Hematopoietic multipotent progenitor cell treated with erythropoietin and hydrocortisone succinate and interleukin-3 and kit ligand, for 17 days (in vitro differentiated cells): ENCODE measurements around the gene XPA.
A peak's percentile ranks its signal among the peaks of the same experiment; 100 is the strongest.
"Not testable (repeated sequence)": the region's sequence is repeated elsewhere in the genome, so short reads cannot be mapped to it uniquely, and the experiment has no call there.

Experiments
- DNase-seq: peaks from one replicate; pipeline ENCODE4 v3.0.0-alpha.2; 2015; ENCODE audit warnings: low spot score

The XPA gene

DNA sequence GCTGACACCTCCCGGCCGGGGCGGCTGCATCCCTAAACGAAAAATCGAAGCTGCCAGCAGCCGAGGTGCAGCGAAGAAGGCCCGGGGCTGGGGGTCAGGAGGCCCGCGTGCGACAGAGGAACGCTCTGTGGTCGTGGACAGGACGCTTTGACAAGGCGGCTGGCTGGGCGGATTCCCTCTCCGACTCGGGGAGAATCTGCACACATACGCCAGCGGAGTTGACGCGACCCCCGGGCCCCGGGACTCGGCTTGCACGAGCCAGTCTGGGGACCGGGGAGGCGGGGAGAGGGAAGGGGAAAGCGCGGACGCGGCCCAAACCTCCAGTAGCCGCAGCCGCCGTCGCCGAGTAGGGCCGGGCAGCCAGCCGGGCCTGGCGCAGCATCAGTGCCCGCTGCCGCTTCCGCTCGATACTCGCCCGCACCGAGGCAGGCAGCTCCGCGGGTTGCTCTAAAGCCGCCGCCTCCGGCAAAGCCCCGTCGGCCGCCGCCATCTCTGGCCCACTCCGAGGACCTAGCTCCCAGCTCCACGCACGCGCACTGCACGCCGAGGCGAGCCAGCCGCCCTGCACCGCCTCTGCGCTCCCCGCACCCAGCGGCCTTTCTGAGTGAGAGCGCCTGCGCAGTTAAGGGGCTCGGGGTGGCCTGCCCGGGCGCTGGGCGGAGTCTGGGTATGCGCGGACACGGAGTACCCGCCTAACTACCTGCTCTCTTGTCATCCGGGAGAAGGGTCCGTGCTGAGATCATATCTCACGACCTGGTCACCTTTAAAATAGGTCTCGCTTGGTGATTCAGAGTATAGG lies at the start of gene XPA:
Gene XPA (minus strand): TSS at position 538 of the 799 bp plus-strand sequence. CDS start 48 bp downstream, at position 490.
- DNase-seq = peak; percentile 83

DNA sequence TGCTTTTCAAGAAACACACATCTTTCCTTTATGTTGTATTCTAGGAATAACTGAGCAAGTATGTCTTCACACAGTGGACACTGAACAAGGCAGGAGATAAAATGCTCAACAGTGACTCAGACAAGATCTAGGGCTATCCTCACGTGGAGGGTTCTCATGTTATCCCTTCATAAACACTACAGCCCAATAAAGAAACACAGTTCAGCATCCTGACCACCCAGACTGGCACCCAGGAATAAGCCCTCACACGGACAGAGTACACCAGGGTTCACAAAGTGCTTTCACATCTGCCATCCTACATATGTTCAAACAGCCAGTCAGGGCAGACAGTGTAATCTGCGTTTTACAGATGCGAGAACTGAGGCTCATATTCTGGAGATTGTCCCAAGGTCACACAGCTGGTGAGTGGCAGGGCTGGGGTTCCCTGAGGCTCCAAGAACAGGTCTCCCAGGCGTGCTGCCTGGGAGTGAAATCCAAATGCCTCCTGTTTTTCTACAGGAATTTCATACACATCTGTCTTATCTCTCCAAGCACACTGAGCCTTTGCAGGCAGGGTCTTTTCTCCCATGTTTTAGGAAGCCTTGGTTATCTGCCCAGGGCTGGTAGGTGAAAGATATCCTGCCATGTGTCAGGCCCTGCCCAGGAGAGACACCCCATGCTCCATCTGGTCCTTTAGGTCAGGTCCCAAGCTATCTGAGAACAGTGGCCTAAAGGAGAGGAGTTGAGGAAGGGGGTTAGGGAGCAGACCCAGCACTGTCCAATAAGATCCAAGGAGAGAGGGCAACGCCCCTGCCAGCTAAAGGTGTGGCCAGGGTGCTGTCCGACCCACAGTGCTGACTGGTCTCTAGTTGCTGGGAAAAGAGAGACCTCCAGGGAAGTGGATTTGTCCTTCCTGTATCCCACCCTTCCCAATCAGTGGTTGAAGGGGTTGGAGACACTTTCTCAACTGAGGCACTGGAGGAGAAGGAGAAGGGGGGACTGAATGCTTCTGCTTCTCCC lies 47.9 kb upstream of the XPA start:
- DNase-seq = no peak

DNA sequence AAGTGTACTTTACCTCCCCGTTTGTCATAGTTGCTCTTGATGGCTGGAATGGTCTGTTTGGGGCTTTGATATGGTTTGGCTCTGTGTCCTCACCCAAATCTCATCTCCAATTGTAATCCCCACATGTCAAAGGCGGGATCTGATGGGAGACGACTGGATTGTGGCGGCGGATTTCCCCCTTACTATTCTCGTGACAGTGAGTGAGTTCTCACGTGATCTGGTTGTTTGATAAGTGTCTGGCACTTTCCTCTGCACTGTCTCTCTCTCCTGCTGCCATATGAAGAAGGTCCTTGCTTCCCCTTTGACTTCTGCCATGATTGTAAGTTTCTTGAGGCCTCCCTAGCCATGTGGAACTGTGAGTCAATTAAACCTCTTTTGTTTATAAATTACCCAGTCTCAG lies 46.9 kb upstream of the XPA start:
- not testable (repeated sequence) for DNase-seq

DNA sequence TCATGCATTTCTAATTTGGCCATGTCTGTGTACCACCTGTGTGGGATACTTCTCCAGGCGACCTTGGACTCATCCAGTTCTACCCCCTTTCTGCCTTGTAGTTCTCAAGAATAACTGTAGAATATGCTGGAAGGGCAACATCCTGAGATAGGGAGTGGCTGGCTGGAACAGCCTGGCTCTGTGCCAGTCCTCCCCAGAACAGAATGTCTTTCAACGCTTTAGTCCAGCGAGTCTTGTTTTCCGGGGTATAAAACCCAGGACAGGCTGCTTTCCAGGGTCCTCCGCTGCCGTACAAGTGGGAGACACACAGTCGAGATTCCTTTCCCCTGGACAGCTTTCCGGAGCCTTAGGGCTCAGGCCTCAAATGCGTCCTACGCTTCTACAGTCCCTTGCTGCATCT lies 45.4 kb upstream of the XPA start:
- DNase-seq = no peak

DNA sequence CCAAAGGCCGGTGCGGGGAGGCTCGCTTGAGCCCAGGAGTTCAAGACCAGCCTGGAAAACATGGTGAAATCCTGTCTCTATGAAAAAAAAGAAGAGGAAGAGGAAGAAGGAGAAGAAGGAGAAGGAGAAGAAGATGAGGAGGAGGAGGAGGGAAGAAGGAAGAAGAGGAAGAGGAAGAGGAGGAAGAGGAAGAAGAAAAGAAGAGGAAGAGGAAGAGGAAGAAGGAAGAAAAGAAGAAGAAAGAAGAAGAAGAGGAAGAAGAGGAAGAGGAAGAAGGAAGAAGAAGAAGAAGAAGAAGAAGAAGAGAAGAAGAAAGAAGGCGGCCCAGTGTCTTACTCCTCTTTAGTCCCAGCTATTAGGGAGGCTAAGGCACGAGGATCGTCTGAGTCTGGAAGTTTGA lies 44.8 kb upstream of the XPA start:
- no peak for DNase-seq

DNA sequence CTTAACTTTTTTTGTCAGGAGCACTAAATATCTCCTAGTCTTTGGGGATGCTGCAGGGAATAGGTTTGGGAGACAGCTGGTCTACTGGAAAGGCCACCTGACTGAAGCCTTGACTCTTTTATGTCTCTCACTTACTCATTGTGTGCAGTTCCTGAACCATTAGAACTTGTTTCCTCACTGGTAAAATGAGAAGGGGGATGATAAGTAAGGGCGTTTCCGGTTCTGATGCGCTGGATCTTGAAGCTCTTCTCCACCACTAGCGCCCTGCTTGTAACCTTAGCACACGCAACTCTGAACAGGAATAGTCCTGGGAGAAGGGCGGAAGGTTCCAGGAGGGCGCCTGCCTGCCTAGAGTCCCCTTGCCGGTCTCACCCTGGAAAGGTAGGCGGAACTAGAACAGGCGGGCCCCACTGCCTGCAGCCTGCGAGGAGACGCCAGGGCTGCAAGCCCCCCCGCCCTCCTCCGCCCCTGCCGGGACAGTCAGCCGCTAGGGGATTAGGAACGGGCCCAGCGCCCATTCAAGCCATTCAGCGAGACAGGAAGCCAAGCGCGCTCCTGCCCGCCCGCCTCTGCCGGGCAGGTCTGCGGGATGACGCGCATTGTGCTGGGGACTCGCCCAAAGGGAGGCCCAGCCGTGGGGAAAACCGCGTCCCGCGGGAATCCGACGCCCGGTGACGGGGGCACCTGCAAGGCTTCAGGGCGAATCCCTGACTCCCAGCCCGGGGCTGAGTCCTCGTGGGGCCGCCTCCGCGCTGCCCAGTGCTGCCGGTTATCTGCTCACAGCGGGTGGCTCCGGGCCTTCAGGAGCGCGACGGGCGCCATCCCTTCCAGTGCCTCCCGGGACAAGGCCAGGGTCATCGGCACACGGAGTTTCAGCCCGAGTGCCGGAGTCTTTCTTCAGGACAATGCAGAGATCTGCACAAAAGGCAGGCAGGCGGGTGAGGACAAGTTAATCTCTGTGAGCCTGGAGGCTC lies 44.0 kb upstream of the XPA start:
- no peak for DNase-seq

DNA sequence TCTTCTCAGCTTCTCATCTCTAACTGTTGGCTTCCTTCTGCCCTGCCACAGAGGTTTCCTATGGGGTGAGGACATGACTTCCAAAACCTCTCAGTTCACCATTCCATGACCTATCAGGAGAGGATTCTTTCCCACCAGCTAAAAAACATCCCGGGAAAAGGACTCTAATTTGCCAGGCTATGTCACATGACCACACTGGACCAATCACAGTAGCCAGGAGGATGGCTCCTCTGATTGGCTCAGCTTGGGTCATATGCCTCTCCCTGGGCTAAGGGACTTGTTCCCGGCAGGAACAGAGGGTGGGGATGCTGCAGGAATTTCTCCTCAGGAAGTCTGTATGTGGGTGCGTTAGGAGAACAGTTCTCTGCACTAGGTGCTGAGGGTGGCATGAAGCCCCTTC lies 40.3 kb upstream of the XPA start:
- no peak for DNase-seq

DNA sequence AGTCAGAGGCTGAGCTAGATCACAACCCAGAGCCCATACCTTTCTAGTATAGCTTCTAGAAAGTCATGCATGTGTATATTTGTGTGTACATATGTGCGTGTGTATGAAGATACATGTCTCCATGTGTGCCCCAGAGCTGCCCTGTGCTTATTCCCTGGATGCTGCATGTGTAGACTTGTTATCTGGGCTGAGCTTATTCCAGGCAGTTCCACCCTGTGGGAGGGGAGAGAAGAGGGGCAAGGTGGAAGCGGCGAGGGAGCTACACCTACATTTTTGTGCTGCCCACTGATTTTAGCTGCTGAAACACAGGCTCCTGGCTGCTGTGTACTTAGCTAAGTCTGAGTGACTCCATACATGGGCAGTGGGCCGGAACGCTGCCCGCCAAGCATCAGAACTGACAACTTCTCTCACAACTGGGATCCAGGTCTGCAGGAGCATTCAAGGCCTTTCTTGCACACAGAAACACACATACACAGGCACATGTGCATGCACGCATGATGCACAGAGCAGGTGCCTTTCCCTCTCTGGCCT lies 38.0 kb upstream of the XPA start:
- no peak for DNase-seq

DNA sequence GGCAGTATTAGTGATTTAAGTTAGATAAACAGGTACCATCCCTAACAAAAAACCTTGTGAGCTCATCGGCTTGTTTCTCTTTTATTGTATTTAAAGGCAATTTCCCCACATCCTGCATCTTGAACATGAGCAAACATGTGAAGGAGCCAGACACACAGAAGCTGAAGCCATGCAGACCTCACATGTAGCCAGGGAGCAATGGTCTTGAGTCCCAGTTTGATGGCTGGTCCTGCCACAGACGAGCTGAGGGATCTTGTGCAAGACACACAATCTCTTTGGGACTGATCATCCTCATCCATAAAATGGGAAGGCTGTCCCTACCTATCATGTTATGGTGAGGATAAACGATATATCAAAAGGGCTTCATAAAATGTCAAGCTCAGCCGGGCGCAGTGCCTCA lies 29.6 kb upstream of the XPA start:
- DNase-seq = no peak

DNA sequence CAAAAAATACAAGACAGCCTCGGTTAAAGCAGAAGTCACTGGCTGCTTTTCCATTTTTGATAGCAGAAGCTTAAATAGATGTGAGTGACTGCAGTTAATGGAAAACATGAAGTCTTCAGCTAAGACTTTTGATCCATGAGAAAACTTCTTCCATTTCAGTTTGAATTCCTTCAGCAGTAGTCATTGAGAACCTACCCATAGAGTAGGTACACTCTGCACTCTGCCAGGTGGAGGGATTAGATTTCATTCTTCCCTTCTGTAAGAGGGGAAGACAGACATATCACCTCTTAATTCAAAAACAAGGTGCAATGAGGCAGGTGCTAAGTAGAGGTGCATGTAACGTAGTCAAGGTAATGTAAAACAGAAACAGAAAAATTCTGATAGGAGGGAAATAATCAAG lies 26.7 kb upstream of the XPA start:
- DNase-seq = no peak

DNA sequence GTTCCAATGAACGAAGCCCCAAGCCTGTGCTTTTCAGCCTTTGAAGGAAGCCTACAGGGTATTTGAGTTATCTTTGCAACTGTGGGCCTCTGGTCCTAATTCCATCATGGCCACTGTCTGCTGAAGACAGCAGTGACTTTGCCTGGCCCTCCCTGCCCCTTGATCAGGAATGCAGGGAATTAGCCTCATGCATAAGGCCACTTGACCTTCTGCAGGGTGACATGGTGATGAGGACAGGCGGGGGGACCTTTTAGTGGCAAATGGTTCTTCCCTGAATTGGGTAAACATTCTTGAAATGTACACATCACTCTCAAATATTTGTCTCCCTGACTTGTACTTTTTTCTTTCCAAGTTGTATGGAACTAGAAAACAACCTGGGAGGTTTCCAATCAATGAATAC lies 25.2 kb upstream of the XPA start:
- DNase-seq = no peak

DNA sequence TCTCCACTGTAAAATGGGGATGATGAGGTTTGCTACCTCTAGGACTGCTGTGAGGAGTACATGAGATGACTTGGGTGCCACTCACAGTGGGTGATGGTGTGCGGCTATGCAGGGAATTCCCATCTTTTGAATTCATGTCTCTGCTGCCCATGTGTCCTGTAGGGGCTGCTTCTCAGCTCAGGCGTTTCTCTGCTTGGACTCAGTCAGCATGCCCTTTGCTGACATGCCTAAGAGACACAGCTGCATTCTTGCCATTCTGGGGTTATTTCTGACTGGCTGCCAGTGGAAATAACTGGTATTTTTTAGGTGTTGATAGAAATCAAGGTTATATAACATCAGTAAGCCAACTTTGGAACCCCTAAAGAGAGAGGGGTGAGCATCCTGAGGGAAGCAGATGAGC lies 24.3 kb upstream of the XPA start:
- DNase-seq = no peak

DNA sequence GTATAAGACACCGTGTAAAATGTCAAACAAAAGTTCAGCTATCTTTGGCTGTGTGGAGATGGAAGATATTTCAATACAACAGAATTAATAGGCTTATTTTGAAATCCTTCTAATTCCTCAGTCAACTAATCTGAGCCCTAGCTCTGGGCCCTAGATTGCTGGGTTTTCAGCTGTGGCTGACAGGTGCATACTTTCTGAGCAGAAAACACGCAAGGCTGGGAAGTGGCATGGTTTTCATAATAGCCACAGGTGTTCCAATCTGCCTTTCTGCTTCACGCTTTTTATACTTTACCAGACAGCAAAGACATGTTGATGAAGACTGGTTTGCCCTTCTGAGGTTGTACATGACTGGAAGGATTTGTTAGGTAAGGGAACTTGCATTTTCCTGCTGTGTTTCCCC lies 20.7 kb upstream of the XPA start:
- DNase-seq = no peak

DNA sequence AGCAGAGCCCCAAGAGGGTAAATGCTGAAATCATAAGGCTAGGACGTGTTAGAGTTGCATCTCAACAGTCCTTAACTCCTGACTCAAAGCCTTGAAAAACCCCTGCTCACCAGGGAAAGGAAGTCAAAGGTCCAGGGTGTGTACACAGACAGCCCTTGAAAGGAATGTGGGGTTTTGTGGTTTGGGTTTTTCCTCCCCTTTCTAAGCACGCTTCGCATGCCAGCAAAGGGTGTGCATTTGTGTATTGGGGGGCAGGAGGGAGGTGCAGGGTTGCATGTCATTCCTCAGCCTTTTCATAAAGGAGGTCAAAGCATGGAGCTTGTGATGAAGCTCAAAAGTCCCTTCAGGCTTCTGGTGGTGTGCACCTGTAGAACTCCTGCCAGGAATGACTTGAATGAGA lies 17.3 kb upstream of the XPA start:
- no peak for DNase-seq

DNA sequence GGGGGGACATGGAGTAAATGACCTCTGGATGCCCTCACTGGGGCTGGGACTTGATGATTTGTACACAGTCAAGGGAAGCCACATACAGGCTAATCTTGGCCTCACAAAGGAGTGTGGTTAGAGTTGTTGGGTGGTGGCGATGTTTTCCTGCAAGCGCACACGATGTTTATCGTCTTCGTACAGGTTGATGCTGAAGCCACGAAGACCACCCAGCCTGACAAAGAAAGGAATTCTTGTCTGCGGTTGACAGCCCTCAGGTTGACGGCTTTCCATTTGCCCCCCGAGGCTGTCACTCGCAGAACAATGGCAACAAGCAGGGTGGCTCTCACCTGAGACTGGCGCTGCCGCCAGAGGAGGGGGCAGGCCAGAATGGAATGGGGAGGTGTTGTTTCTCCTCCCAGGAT lies 14.1 kb upstream of the XPA start:
- no peak for DNase-seq

DNA sequence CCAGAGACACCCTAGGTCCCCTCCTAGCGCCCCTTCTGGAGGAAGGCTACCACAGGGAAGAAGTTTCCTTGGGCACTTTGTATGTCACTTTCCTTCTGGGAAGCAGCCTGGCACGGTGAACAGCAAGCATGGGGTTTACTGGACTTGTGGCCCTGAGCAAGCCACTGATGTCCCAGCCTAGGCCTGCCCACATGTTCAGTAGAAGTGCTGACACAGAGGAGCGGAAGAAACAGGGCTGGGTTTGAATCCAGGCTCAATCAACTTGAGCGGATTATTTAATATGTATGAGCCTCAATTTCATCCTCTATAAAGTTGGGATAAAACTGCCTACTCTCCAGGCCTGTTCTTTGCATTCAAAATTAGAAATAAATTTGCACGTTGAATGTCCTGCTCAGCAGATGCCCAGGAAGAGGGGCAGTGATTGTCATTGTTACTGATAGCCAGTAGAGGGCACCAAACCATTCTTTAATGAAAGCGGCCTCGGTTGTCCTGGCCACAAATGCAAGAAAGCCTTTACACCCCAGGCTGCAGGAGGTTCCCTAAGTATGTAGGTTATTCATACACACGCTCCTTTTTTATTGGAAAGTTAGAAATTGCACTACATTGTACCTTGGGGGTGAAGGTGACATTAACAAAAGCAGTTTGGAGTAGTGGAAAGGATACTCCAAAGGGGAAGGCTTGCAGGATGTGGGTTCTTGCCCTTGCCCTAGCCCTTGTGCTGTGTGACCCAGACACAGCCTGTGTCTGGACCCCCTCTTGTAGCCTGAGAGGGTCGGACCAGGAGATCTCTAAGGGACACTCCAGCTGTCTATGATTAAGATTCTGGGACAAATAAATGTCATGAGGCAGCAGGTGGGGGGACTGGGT lies 13.4 kb upstream of the XPA start:
- peak; percentile 58 for DNase-seq

DNA sequence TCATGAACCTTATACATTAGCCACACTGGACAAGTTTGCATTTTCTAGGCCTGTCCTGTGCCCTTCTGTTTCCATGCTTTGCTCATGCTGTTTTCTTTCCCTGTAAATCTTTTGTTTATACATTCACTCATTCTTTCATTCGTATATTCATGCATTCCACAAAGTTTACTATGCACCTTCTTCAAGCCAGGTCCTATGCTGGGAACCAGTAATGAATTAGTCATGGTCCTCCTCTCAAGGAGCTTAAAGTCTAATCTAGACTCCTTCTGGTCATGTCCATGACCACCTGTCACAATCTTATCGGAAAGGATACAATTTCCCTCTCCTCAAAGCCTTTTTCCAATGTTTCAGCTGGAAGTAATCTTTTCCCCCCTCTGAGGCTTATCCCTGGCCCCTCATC lies 9.1 kb upstream of the XPA start:
- DNase-seq = no peak

DNA sequence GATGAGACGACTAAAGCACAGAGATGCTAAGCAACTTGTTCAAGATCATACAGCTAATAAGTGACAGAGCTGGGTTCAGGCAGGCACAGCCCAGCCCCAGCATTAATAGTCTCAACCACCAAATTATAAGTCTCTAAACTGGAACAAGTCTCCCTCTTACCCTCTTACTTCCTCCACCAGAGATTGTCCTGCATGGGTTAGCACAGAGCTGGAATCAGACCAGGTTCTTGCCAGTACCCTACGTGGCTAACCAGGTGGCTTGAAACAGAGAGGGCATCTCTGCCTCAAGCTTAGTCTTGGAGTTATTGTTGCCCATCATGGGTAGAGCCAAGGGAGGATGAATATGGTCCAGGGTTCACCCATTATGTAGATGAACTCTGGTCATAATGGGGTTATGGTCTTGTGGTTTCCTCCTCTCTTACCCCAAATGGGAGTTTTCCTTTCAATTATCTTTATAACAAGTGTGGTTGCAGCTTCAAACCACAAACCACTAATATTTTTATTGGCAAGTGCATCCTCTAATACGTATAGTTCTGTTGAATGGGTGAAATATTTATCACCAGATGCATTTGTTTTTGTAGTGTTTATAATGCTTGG lies 8.3 kb upstream of the XPA start:
- DNase-seq = no peak

DNA sequence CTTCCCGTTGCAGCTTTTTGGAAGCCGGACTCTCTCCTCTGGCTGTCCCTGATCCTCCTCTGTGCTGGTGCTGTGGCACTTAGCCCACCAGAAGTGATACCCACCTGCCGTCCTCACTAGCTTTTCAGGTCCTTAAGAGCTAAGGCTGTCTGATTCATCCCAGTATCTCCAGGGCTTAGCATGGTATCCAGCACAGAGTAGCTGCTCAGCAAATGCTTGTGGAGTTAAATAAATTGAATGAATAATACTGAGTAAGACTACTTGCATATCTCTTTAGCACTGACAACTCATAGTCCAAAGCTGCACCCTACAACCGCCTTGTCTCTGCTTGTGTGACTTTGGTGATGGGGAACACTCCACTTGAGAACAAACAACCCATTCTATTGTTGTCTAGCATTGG lies 7.7 kb upstream of the XPA start:
- no peak for DNase-seq

DNA sequence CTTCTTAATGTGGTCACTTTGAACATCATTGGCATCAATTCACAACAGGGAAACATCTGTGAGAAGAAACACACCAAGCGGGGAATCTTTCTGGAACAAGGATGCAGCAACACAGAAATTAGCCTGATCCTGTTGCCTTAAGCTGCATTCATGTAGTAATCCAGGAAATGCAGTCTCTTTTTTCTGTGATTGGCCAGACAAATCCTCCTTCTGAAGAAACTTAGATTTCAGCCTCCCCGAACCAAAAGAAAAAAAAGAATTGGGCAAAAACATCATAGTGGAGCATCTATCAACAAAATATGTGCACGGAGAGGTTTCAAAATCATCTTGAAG lies 7.2 kb upstream of the XPA start:
- no peak for DNase-seq
